SK-N-SH (cell line): ENCODE results near the gene MARK3. TPM values are rescaled to one million over a fixed set of nuclear protein-coding genes. Genes with fewer than 3 reads are reported as not detected.
A peak's percentile ranks its signal among the peaks of the same experiment; 100 is the strongest.

Experiments
- CTCF ChIA-PET: fragments of 300-600, 350-600 bp; formaldehyde crosslinking; extraction: SDS; loops from one replicate; lab custom pipeline; 2021; lab: Yijun Ruan, JAX
- POLR2A ChIA-PET: fragments of 350-600 bp; sonication (Branson Sonifier 250); formaldehyde crosslinking; extraction: SDS; loops from one replicate; lab custom pipeline; 2020; ENCODE audit warnings: antibody characterized with exemption, inconsistent platforms; lab: Yijun Ruan, JAX
- DNase-seq: peaks from one replicate; pipeline ENCODE4 v3.0.0; 2012
- H2AFZ ChIP-seq: fragments of 200-600 bp; sonication (generic); 2 replicates; pipeline ENCODE4 v1.8.1; 2016; ENCODE audit warnings: antibody characterized with exemption, mild to moderate bottlenecking, low read depth
- H3F3A ChIP-seq: fragments of 200-600 bp; sonication (generic); replicated peaks from 2 replicates; pipeline ENCODE3; 2016; ENCODE audit warnings: antibody characterized with exemption, mild to moderate bottlenecking; ENCODE audit not compliant: insufficient read depth
- H3K27ac ChIP-seq, 2 experiments: fragments of 200-500 bp in 1 of 2; fragments of 200-600 bp in 1 of 2; sonication (Bioruptor generic) in 1 of 2; sonication (generic), shearing (Covaris generic) in 1 of 2; 2 replicates each; pipeline versions ENCODE4 v1.5.1 to v1.6.1; 2014 to 2016; ENCODE audit warnings: low read depth in 2 of 2, inconsistent platforms in 1 of 2, low read length in 1 of 2, mild to moderate bottlenecking in 1 of 2, mixed read lengths in 1 of 2
- H3K27me3 ChIP-seq: fragments of 200-600 bp; sonication (generic), shearing (Covaris generic); 2 replicates; pipeline ENCODE4 v1.6.1; 2016; ENCODE audit warnings: mixed run types; ENCODE audit not compliant: insufficient read depth
- H3K36me3 ChIP-seq, 2 experiments: fragments of 200-500 bp in 1 of 2; fragments of 200-600 bp in 1 of 2; sonication (Bioruptor generic) in 1 of 2; sonication (generic) in 1 of 2; replicated peaks in 1 of 2; 2 replicates each; pipeline versions ENCODE3 to v1.5.1; 2014 to 2016; ENCODE audit warnings: low read length in 1 of 2, mild to moderate bottlenecking in 1 of 2; ENCODE audit not compliant: insufficient read depth in 2 of 2, control insufficient read depth in 1 of 2
- H3K4me1 ChIP-seq, 2 experiments: fragments of 200-500 bp in 1 of 2; fragments of 200-600 bp in 1 of 2; sonication (Bioruptor generic) in 1 of 2; sonication (generic), shearing (Covaris generic) in 1 of 2; 2 replicates each; pipeline versions ENCODE4 v1.5.1 to v1.6.1; 2014 to 2016; ENCODE audit warnings: low read depth in 1 of 2, low read length in 1 of 2, mixed run types in 1 of 2; ENCODE audit not compliant: insufficient read depth in 2 of 2, control insufficient read depth in 1 of 2
- H3K4me2 ChIP-seq: fragments of 200-600 bp; sonication (generic), shearing (Covaris generic); 2 replicates; pipeline ENCODE4 v1.6.1; 2017; ENCODE audit warnings: mixed run types
- H3K4me3 ChIP-seq, 2 experiments: fragments of 200-500 bp in 1 of 2; fragments of 200-600 bp in 1 of 2; sonication (Bioruptor generic) in 1 of 2; sonication (generic), shearing (Covaris generic) in 1 of 2; 2 replicates each; pipeline versions ENCODE4 v1.5.1 to v1.8.1; 2014 to 2016; ENCODE audit warnings: low read depth in 2 of 2, inconsistent platforms in 1 of 2, low read length in 1 of 2, mild to moderate bottlenecking in 1 of 2, mixed read lengths in 1 of 2, moderate library complexity in 1 of 2
- H3K79me2 ChIP-seq: fragments of 200-600 bp; sonication (generic); 2 replicates; pipeline ENCODE4 v1.8.1; 2017; ENCODE audit warnings: mild to moderate bottlenecking; ENCODE audit not compliant: insufficient read depth
- H3K9ac ChIP-seq: fragments of 200-600 bp; sonication (generic); 2 replicates; pipeline ENCODE4 v1.6.1; 2017; ENCODE audit warnings: mixed run types
- H3K9me2 ChIP-seq: fragments of 200-600 bp; sonication (generic); 2 replicates; pipeline ENCODE4 v1.6.1; 2017; ENCODE audit warnings: mixed run types
- H3K9me3 ChIP-seq: fragments of 200-600 bp; sonication (generic); 2 replicates; pipeline ENCODE4 v1.6.1; 2017; ENCODE audit warnings: mixed run types, mild to moderate bottlenecking, moderate library complexity
- H4K20me1 ChIP-seq: fragments of 200-600 bp; sonication (generic); 2 replicates; pipeline ENCODE4 v1.6.1; 2017; ENCODE audit warnings: mild to moderate bottlenecking, mixed run types; ENCODE audit not compliant: insufficient read depth
- CHD2 ChIP-seq: fragments of 150-350 bp; IDR thresholded peaks from 2 replicates; pipeline ENCODE4 v1.6.1; 2018; ENCODE audit warnings: low read length; ENCODE audit not compliant: partially characterized antibody
- EP300 ChIP-seq, 2 experiments: IDR thresholded peaks; 2 replicates each; pipeline versions ENCODE4 v1.4.0 to v1.6.1; 2012; ENCODE audit warnings: borderline replicate concordance in 1 of 2, low read depth in 1 of 2, low read length in 1 of 2
- EZH2phosphoT487 ChIP-seq: fragments of 200-600 bp; sonication (generic); IDR thresholded peaks from 2 replicates; pipeline ENCODE4 v1.6.1; 2017; ENCODE audit warnings: low read depth, mixed run types, mild to moderate bottlenecking, antibody characterized with exemption, moderate library complexity, borderline replicate concordance
- FOSL2 ChIP-seq: IDR thresholded peaks from 2 replicates; pipeline ENCODE4 v1.4.0; 2012; ENCODE audit warnings: low read depth, mild to moderate bottlenecking, moderate library complexity, borderline replicate concordance
- JUND ChIP-seq: IDR thresholded peaks from 2 replicates; pipeline ENCODE4 v1.4.0; 2012
- PBX3 ChIP-seq: IDR thresholded peaks from 2 replicates; pipeline ENCODE4; 2012
- REST ChIP-seq: IDR thresholded peaks from 2 replicates; pipeline ENCODE4 v1.6.1; 2012; ENCODE audit warnings: mild to moderate bottlenecking, low read depth, low read length, moderate library complexity
- SMC3 ChIP-seq: IDR thresholded peaks from 2 replicates; pipeline ENCODE4 v1.6.1; 2012; ENCODE audit warnings: low read depth, low read length, improper control_type of control experiment
- TCF12 ChIP-seq: IDR thresholded peaks from 2 replicates; pipeline ENCODE4 v1.4.0; 2012
- TEAD4 ChIP-seq: IDR thresholded peaks from 2 replicates; pipeline ENCODE4 v1.4.0; 2012; ENCODE audit warnings: mild to moderate bottlenecking, borderline replicate concordance; ENCODE audit not compliant: insufficient read depth
- WGBS: methylation state at CpG from one replicate; pipeline ENCODE4 v1.1.6; 2017; ENCODE audit warnings: low lambda C conversion rate; 5-methylcytosine and 5-hydroxymethylcytosine counted together
- polyA plus RNA-seq, 3 experiments: library from polyadenylated mRNA; depleted of rRNA; stranded (reverse); fragments of >200 nt; gene quantifications; 2 replicates each; pipeline ENCODE4 v1.2.3, GENCODE V29; 2012
- TF ChIP-seq, protein P1 (sequence below): fragments of 200-600 bp; sonication (generic); IDR thresholded peaks from 2 replicates; pipeline ENCODE4 v1.6.1; 2017; ENCODE audit warnings: antibody characterized with exemption, mild to moderate bottlenecking, moderate library complexity
- TF ChIP-seq, protein P2 (sequence below): IDR thresholded peaks from 2 replicates; pipeline ENCODE4 v1.4.0; 2012; ENCODE audit warnings: low read depth

The MARK3 gene
- polyA plus RNA-seq, 1 of the 3 experiments (the other 2 are of a cell fraction): 73.4 TPM

DNA sequence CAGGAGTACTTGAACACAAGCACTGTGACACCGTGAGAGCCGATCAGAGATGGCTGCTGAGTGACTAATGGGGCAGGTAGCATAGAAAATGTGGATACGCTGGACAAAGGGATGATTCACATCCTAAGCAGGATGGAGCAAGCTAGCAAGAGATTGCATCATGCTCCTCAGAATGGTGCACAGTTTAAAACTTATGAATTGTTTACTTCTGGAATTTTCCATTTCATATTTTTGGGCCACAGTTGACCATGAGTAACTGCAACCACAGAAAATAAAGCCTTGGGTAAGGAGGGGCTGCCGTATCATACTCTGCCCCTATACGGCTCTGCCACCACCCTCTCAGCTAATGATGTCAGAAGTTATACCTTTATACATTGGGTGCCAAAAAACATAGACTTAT lies 23.3 kb upstream of the MARK3 start:
- peaks cover 10% of the 10 kb centered on the region; the same call in 1 of the 2 replicates for H3K9me3 ChIP-seq
- TF ChIP-seq SMC3: no peak
- TF ChIP-seq, protein P1, sequence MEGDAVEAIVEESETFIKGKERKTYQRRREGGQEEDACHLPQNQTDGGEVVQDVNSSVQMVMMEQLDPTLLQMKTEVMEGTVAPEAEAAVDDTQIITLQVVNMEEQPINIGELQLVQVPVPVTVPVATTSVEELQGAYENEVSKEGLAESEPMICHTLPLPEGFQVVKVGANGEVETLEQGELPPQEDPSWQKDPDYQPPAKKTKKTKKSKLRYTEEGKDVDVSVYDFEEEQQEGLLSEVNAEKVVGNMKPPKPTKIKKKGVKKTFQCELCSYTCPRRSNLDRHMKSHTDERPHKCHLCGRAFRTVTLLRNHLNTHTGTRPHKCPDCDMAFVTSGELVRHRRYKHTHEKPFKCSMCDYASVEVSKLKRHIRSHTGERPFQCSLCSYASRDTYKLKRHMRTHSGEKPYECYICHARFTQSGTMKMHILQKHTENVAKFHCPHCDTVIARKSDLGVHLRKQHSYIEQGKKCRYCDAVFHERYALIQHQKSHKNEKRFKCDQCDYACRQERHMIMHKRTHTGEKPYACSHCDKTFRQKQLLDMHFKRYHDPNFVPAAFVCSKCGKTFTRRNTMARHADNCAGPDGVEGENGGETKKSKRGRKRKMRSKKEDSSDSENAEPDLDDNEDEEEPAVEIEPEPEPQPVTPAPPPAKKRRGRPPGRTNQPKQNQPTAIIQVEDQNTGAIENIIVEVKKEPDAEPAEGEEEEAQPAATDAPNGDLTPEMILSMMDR: no peak
- TF ChIP-seq TCF12: peak; percentile 22; the same call in 1 of the 2 replicates
- no peak for TF ChIP-seq EZH2phosphoT487
- no peak for TF ChIP-seq REST
- TF ChIP-seq EP300 (IDR thresholded peaks at IDR 0.05; ENCODE audit: borderline replicate concordance in 1 of 2, low read depth in 1 of 2, low read length in 1 of 2): peak in 1 of 2 experiments; percentile 51; a peak in 1 of 4 replicates
- TF ChIP-seq, protein P2, sequence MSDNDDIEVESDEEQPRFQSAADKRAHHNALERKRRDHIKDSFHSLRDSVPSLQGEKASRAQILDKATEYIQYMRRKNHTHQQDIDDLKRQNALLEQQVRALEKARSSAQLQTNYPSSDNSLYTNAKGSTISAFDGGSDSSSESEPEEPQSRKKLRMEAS: 0 out of 2 replicates have a peak, but pooled peaks have one; percentile 39
- TF ChIP-seq PBX3: 0 out of 2 replicates have a peak, but pooled peaks have one; percentile 32
- 0 out of 2 replicates have a peak, but pooled peaks have one; percentile 12 for TF ChIP-seq TEAD4
- peak; percentile 86 for TF ChIP-seq FOSL2
- no peak for TF ChIP-seq CHD2
- peak; percentile 61; the same call in 1 of the 2 replicates for TF ChIP-seq JUND
- no peak for DNase-seq
- H3K79me2 ChIP-seq: no peaks in the 10 kb centered on the region
- no peak overlapping the region for H3K4me3 ChIP-seq
- 17% methylated on average over 5 of the region's 5 CpGs for WGBS
- no peaks in the 10 kb centered on the region; a peak in 1 of 4 replicates for H3K4me1 ChIP-seq
- H3K27me3 ChIP-seq: no peaks in the 10 kb centered on the region
- H3K36me3 ChIP-seq: no peaks in the 10 kb centered on the region
- POLR2A ChIA-PET: no interaction called here
- no peaks in the 10 kb centered on the region for H3K9me2 ChIP-seq
- H3F3A ChIP-seq: peaks cover 15% of the 10 kb centered on the region
- H4K20me1 ChIP-seq: no peaks in the 10 kb centered on the region
- peak overlapping the region in 1 of 2 experiments; percentile 67; a peak in 2 of 4 replicates for H3K27ac ChIP-seq
- H3K9ac ChIP-seq: no peak overlapping the region
- H2AFZ ChIP-seq: no peak overlapping the region; the same call in 1 of the 2 replicates
- CTCF ChIA-PET: no interaction called here
- H3K4me2 ChIP-seq: no peak overlapping the region
